ENCODE results near the gene UNC5A.

UNC5A gene

GRCh38 chr5:176863041-176863764 lies 52.8 kb downstream of the UNC5A start:
- Histone ChIP-seq H3K27me3 (ENCODE audit: control insufficient read depth in 1 of 2, insufficient read depth in 1 of 2, low read length in 2 of 2) (peaks cover 28 to 77% of the 10 kb centered on the region in 2 experiments), H3K4me3 (ENCODE audit: insufficient read depth in 1 of 2, low read depth in 1 of 2, low read length in 2 of 2) (no peak overlapping the region), H3K4me1 (ENCODE audit: control insufficient read depth, insufficient read depth, low read depth, low read length) (peaks cover 26% of the 10 kb centered on the region), H2AK5ac (ENCODE audit: low read length, severe bottlenecking) (no peak overlapping the region), H3K36me3 (ENCODE audit: control insufficient read depth in 1 of 2, insufficient read depth in 2 of 2, low read depth in 1 of 2, low read length in 2 of 2) (peaks cover 0 to 31% of the 10 kb centered on the region in 2 experiments), H2BK12ac (ENCODE audit: low read length in 2 of 2) (no peak overlapping the region), H3K4me2 (ENCODE audit: low read length, poor library complexity, severe bottlenecking) (no peak overlapping the region), H4K8ac (ENCODE audit: low read length) (no peak overlapping the region), H3K27ac (ENCODE audit: low read length, poor library complexity, severe bottlenecking) (no peak overlapping the region), H3K14ac (ENCODE audit: low read length in 2 of 2) (peak overlapping the region in 1 of 2 experiments; percentile 3), H2BK15ac (ENCODE audit: low read depth, poor library complexity, severe bottlenecking) (no peak overlapping the region), H3K23ac (ENCODE audit: low read length in 2 of 2) (no peak overlapping the region), H3K4ac (ENCODE audit: low read depth in 1 of 2, low read length in 2 of 2) (no peak overlapping the region), H4K91ac (ENCODE audit: low read length) (no peak overlapping the region), H3K79me1 (replicated peaks; ENCODE audit: low read length, poor library complexity, severe bottlenecking) (peaks cover 2% of the 10 kb centered on the region), H2BK120ac (ENCODE audit: low read depth, low read length) (no peak overlapping the region), H2AFZ (ENCODE audit: low read depth, low read length) (no peak overlapping the region), H2BK5ac (ENCODE audit: low read depth, low read length, poor library complexity, severe bottlenecking) (no peak overlapping the region), H3K9ac (ENCODE audit: low read length) (no peak overlapping the region), H3K18ac (ENCODE audit: low read depth in 1 of 2, low read length in 2 of 2) (no peak overlapping the region), H3K9me3 (ENCODE audit: control insufficient read depth, low read length) (no peaks in the 10 kb centered on the region)
- no peak for DNase-seq
- WGBS: 49% methylated on average over 12 of the region's 15 CpGs

DNA sequence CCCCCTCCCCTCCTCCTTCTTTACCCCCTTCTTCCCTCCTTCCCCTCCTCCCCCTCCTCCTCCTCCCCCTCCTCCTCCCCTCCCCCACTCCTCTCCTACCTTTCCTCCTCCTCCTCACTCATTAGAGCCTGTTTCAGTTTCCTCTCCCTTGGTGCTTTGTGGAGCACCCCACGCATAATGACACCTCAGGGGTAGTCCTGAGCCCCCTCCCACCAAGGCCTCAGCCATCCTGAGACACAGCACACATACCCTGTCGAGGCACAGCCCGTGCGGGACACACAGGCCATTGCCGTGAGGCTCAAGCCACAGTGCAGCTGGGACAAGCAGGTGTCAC lies 53.4 kb downstream of the UNC5A start:
- H3K4ac ChIP-seq (ENCODE audit: low read depth in 1 of 2, low read length in 2 of 2): no peak overlapping the region
- peaks cover 0 to 37% of the 10 kb centered on the region in 2 experiments for H3K36me3 ChIP-seq (ENCODE audit: control insufficient read depth in 1 of 2, insufficient read depth in 2 of 2, low read depth in 1 of 2, low read length in 2 of 2)
- H3K4me1 ChIP-seq (ENCODE audit: control insufficient read depth, insufficient read depth, low read depth, low read length): peaks cover 26% of the 10 kb centered on the region
- H2BK12ac ChIP-seq (ENCODE audit: low read length in 2 of 2): no peak overlapping the region
- H3K4me3 ChIP-seq (ENCODE audit: insufficient read depth in 1 of 2, low read depth in 1 of 2, low read length in 2 of 2): no peak overlapping the region
- H3K27me3 ChIP-seq (ENCODE audit: control insufficient read depth in 1 of 2, insufficient read depth in 1 of 2, low read length in 2 of 2): peaks cover 23 to 79% of the 10 kb centered on the region in 2 experiments
- H2BK120ac ChIP-seq (ENCODE audit: low read depth, low read length): no peak overlapping the region
- H3K23ac ChIP-seq (ENCODE audit: low read length in 2 of 2): no peak overlapping the region
- no peak overlapping the region for H3K18ac ChIP-seq (ENCODE audit: low read depth in 1 of 2, low read length in 2 of 2)
- no peak overlapping the region for H3K4me2 ChIP-seq (ENCODE audit: low read length, poor library complexity, severe bottlenecking)
- no peak overlapping the region for H3K14ac ChIP-seq (ENCODE audit: low read length in 2 of 2)
- no peak overlapping the region for H2AK5ac ChIP-seq (ENCODE audit: low read length, severe bottlenecking)
- no peak overlapping the region for H2BK5ac ChIP-seq (ENCODE audit: low read depth, low read length, poor library complexity, severe bottlenecking)
- no peaks in the 10 kb centered on the region for H3K9me3 ChIP-seq (ENCODE audit: control insufficient read depth, low read length)
- H2BK15ac ChIP-seq (ENCODE audit: low read depth, poor library complexity, severe bottlenecking): no peak overlapping the region
- H3K9ac ChIP-seq (ENCODE audit: low read length): no peak overlapping the region
- WGBS: 64% methylated on average over 5 of the region's 5 CpGs
- DNase-seq: no peak
- H3K79me1 ChIP-seq (replicated peaks; ENCODE audit: low read length, poor library complexity, severe bottlenecking): peaks cover 2% of the 10 kb centered on the region
- H4K8ac ChIP-seq (ENCODE audit: low read length): no peak overlapping the region
- H3K27ac ChIP-seq (ENCODE audit: low read length, poor library complexity, severe bottlenecking): no peak overlapping the region
- no peak overlapping the region for H2AFZ ChIP-seq (ENCODE audit: low read depth, low read length)
- H4K91ac ChIP-seq (ENCODE audit: low read length): no peak overlapping the region

GRCh38 chr5:176864755-176865154 lies 54.4 kb downstream of the UNC5A start:
- no peak overlapping the region for H2AFZ ChIP-seq (ENCODE audit: low read depth, low read length)

DNA sequence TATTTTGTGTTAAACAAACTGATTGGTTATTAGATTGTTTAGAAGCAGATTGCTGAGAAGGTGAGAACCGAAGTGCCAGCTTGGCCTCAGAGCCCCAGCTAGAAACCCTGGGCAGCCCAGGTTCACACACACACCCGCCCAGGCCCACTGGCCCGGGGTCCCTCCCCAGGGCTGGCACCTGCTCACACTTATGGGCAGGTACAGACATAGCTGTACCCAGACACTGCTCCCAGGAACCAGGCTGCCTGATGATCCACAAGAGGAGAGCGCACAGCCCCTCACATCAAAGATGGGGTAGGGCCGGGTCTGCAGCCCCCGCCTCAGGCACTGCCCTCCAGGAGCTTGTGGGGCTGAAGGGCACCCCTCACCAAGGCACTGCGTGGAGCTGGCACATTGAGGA lies 55.6 kb downstream of the UNC5A start:
- H3K23ac ChIP-seq (ENCODE audit: low read length in 2 of 2): no peak overlapping the region
- no peak overlapping the region for H4K91ac ChIP-seq (ENCODE audit: low read length)
- no peak overlapping the region for H3K4me2 ChIP-seq (ENCODE audit: low read length, poor library complexity, severe bottlenecking)
- no peaks in the 10 kb centered on the region for H3K79me1 ChIP-seq (replicated peaks; ENCODE audit: low read length, poor library complexity, severe bottlenecking)
- H3K4ac ChIP-seq (ENCODE audit: low read depth in 1 of 2, low read length in 2 of 2): no peak overlapping the region
- 82% methylated on average over 7 of the region's 7 CpGs for WGBS
- H2BK12ac ChIP-seq (ENCODE audit: low read length in 2 of 2): no peak overlapping the region
- peaks cover 0 to 52% of the 10 kb centered on the region in 2 experiments for H3K36me3 ChIP-seq (ENCODE audit: control insufficient read depth in 1 of 2, insufficient read depth in 2 of 2, low read depth in 1 of 2, low read length in 2 of 2)
- peaks cover 17 to 76% of the 10 kb centered on the region in 2 experiments for H3K27me3 ChIP-seq (ENCODE audit: control insufficient read depth in 1 of 2, insufficient read depth in 1 of 2, low read length in 2 of 2)
- H3K4me1 ChIP-seq (ENCODE audit: control insufficient read depth, insufficient read depth, low read depth, low read length): peaks cover 31% of the 10 kb centered on the region
- no peak for DNase-seq
- H2AFZ ChIP-seq (ENCODE audit: low read depth, low read length): no peak overlapping the region
- H3K4me3 ChIP-seq (ENCODE audit: insufficient read depth in 1 of 2, low read depth in 1 of 2, low read length in 2 of 2): no peak overlapping the region
- no peak overlapping the region for H2AK5ac ChIP-seq (ENCODE audit: low read length, severe bottlenecking)
- H2BK15ac ChIP-seq (ENCODE audit: low read depth, poor library complexity, severe bottlenecking): no peak overlapping the region
- no peaks in the 10 kb centered on the region for H3K9me3 ChIP-seq (ENCODE audit: control insufficient read depth, low read length)
- H3K27ac ChIP-seq (ENCODE audit: low read length, poor library complexity, severe bottlenecking): no peak overlapping the region
- no peak overlapping the region for H4K8ac ChIP-seq (ENCODE audit: low read length)
- H3K9ac ChIP-seq (ENCODE audit: low read length): no peak overlapping the region
- H3K18ac ChIP-seq (ENCODE audit: low read depth in 1 of 2, low read length in 2 of 2): no peak overlapping the region
- H2BK120ac ChIP-seq (ENCODE audit: low read depth, low read length): no peak overlapping the region
- H2BK5ac ChIP-seq (ENCODE audit: low read depth, low read length, poor library complexity, severe bottlenecking): no peak overlapping the region
- no peak overlapping the region for H3K14ac ChIP-seq (ENCODE audit: low read length in 2 of 2)

More at GRCh38 chr5:176864755-176865154, 54.4 kb downstream of the UNC5A start:
- Histone ChIP-seq H2BK12ac (ENCODE audit: low read length in 2 of 2) (no peak overlapping the region), H3K23ac (ENCODE audit: low read length in 2 of 2) (no peak overlapping the region), H3K27ac (ENCODE audit: low read length, poor library complexity, severe bottlenecking) (no peak overlapping the region), H3K79me1 (replicated peaks; ENCODE audit: low read length, poor library complexity, severe bottlenecking) (peaks cover 2% of the 10 kb centered on the region), H4K8ac (ENCODE audit: low read length) (no peak overlapping the region), H3K36me3 (ENCODE audit: control insufficient read depth in 1 of 2, insufficient read depth in 2 of 2, low read depth in 1 of 2, low read length in 2 of 2) (peaks cover 0 to 43% of the 10 kb centered on the region in 2 experiments), H3K4me2 (ENCODE audit: low read length, poor library complexity, severe bottlenecking) (no peak overlapping the region), H3K14ac (ENCODE audit: low read length in 2 of 2) (no peak overlapping the region), H2BK5ac (ENCODE audit: low read depth, low read length, poor library complexity, severe bottlenecking) (no peak overlapping the region), H3K27me3 (ENCODE audit: control insufficient read depth in 1 of 2, insufficient read depth in 1 of 2, low read length in 2 of 2) (peaks cover 22 to 78% of the 10 kb centered on the region in 2 experiments), H2BK120ac (ENCODE audit: low read depth, low read length) (no peak overlapping the region), H3K18ac (ENCODE audit: low read depth in 1 of 2, low read length in 2 of 2) (no peak overlapping the region), H3K9me3 (ENCODE audit: control insufficient read depth, low read length) (no peaks in the 10 kb centered on the region), H3K9ac (ENCODE audit: low read length) (no peak overlapping the region), H4K91ac (ENCODE audit: low read length) (no peak overlapping the region), H2BK15ac (ENCODE audit: low read depth, poor library complexity, severe bottlenecking) (no peak overlapping the region), H3K4me3 (ENCODE audit: insufficient read depth in 1 of 2, low read depth in 1 of 2, low read length in 2 of 2) (no peak overlapping the region), H3K4me1 (ENCODE audit: control insufficient read depth, insufficient read depth, low read depth, low read length) (peaks cover 33% of the 10 kb centered on the region), H3K4ac (ENCODE audit: low read depth in 1 of 2, low read length in 2 of 2) (no peak overlapping the region), H2AK5ac (ENCODE audit: low read length, severe bottlenecking) (no peak overlapping the region)
- 93% methylated on average over 7 of the region's 8 CpGs for WGBS
- DNase-seq: no peak

Measured in mesenchymal stem cell (in vitro differentiated cells and primary cell).